Measurements from ENCODE around the gene EDIL3. TPM values are rescaled to one million over a fixed set of nuclear protein-coding genes. Genes with fewer than 3 reads are reported as not detected.

The EDIL3 gene
- total and polyA plus RNA-seq, 2 of the 8 experiments (the other 6 are each of a cell fraction or from before 2014, with no cell fraction given) = 14.7 to 47.2 TPM

DNA sequence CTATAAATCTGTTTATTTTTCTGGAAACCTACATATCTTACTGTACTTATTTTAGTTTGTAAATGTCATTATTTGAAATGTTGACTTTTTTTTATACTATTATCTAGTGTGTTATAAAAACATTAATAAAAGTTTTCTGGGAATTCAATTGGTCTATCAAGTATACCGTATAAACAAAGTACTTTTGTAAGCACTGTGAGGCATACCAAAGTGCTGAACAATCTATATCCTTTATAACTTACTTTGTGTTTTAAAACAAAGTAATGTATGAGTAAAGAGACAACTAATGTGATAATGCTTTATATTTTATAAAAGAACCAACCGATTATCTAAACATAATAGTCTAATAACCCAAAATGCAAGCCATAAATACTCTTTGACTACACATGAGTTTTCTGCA lies 23.1 kb downstream of the EDIL3 start:
- H3K14ac ChIP-seq (ENCODE audit: insufficient read length) = no peak overlapping the region
- H3K23me2 ChIP-seq (ENCODE audit: low read depth, low read length) = no peaks in the 10 kb centered on the region; the same call in 1 of the 2 replicates
- H4K91ac ChIP-seq (replicated peaks; ENCODE audit: insufficient read length, low read length) = no peak overlapping the region
- no peak overlapping the region for H2AFZ ChIP-seq (ENCODE audit: low read length)
- H2AK5ac ChIP-seq (ENCODE audit: low read depth, low read length) = no peak overlapping the region
- no peak overlapping the region for H3K4me3 ChIP-seq (ENCODE audit: extremely low read depth in 1 of 4, insufficient read depth in 2 of 4, low read depth in 3 of 4, low read length in 4 of 4)
- no peak overlapping the region for H4K5ac ChIP-seq (ENCODE audit: insufficient read length, low read depth, low read length)
- H3K4ac ChIP-seq (replicated peaks; ENCODE audit: insufficient read length, low read depth, low read length) = no peak overlapping the region
- no peaks in the 10 kb centered on the region for H3K4me1 ChIP-seq (replicated peaks in 1 of 4; ENCODE audit: control insufficient read depth in 3 of 4, insufficient read depth in 4 of 4, low read length in 3 of 4)
- no peak overlapping the region for H3K56ac ChIP-seq (replicated peaks; ENCODE audit: insufficient read length, low read depth, low read length)
- H3K18ac ChIP-seq (ENCODE audit: extremely low read depth, low read length) = no peak overlapping the region
- no peak overlapping the region for H2BK120ac ChIP-seq (replicated peaks; ENCODE audit: low read depth, low read length)
- no peak overlapping the region for H3K4me2 ChIP-seq (ENCODE audit: insufficient read depth in 1 of 2, low read depth in 2 of 2, low read length in 2 of 2)
- no peak overlapping the region for H3K9ac ChIP-seq (replicated peaks in 1 of 4; ENCODE audit: extremely low read depth in 1 of 4, low read depth in 3 of 4, low read length in 3 of 4)
- H3K23ac ChIP-seq (ENCODE audit: insufficient read length) = no peak overlapping the region
- 87% methylated on average over 2 of the region's 2 CpGs; no CpG with 5 or more reads in 1 of the 2 experiments for WGBS, 2 experiments (ENCODE audit: extremely low coverage in 1 of 2, insufficient coverage in 1 of 2, insufficient read length in 1 of 2, insufficient replicate concordance in 2 of 2, low coverage in 1 of 2, low lambda C conversion rate in 2 of 2, missing lambda C conversion rate in 1 of 2)
- TF ChIP-seq CBX5 (IDR thresholded peaks at IDR 0.05; ENCODE audit: low read depth, low read length) = no peak
- TF ChIP-seq, protein P1, sequence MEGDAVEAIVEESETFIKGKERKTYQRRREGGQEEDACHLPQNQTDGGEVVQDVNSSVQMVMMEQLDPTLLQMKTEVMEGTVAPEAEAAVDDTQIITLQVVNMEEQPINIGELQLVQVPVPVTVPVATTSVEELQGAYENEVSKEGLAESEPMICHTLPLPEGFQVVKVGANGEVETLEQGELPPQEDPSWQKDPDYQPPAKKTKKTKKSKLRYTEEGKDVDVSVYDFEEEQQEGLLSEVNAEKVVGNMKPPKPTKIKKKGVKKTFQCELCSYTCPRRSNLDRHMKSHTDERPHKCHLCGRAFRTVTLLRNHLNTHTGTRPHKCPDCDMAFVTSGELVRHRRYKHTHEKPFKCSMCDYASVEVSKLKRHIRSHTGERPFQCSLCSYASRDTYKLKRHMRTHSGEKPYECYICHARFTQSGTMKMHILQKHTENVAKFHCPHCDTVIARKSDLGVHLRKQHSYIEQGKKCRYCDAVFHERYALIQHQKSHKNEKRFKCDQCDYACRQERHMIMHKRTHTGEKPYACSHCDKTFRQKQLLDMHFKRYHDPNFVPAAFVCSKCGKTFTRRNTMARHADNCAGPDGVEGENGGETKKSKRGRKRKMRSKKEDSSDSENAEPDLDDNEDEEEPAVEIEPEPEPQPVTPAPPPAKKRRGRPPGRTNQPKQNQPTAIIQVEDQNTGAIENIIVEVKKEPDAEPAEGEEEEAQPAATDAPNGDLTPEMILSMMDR (IDR thresholded peaks at IDR 0.05; ENCODE audit: control extremely low read depth in 1 of 3, insufficient read depth in 1 of 3, low read depth in 1 of 3, low read length in 3 of 3) = no peak
- no peak for TF ChIP-seq EZH2 (IDR thresholded peaks at IDR 0.05; ENCODE audit: low read depth, low read length, severe bottlenecking)
- TF ChIP-seq, protein P2, sequence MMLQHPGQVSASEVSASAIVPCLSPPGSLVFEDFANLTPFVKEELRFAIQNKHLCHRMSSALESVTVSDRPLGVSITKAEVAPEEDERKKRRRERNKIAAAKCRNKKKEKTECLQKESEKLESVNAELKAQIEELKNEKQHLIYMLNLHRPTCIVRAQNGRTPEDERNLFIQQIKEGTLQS (IDR thresholded peaks at IDR 0.05; ENCODE audit: insufficient read depth, low read depth, low read length) = no peak
- no peaks in the 10 kb centered on the region for H3K9me3 ChIP-seq (ENCODE audit: insufficient read depth in 2 of 2, low read depth in 1 of 2, low read length in 1 of 2)
- no peaks in the 10 kb centered on the region for H3K79me1 ChIP-seq (ENCODE audit: low read depth, low read length)
- no peaks in the 10 kb centered on the region for H3K36me3 ChIP-seq (ENCODE audit: control insufficient read depth in 2 of 4, insufficient read depth in 4 of 4, low read length in 3 of 4)
- no peak overlapping the region for H2BK12ac ChIP-seq (ENCODE audit: low read depth, low read length)
- H3K27me3 ChIP-seq (replicated peaks in 1 of 4; ENCODE audit: control insufficient read depth in 3 of 4, extremely low read depth in 1 of 4, insufficient read depth in 3 of 4, low read length in 3 of 4) = no peaks in the 10 kb centered on the region
- ChIA-PET CTCF (ENCODE audit: partially characterized antibody) (no interaction called here), POLR2A (ENCODE audit: partially characterized antibody) (no interaction called here)
- DNase-seq (ENCODE audit: low read depth in 1 of 2, low spot score in 2 of 2) = no peak
- no peak for FAIRE-seq
- H2BK15ac ChIP-seq (ENCODE audit: low read length) = no peak overlapping the region
- H4K8ac ChIP-seq (ENCODE audit: extremely low read depth, insufficient read depth, low read length) = no peak overlapping the region
- no peak overlapping the region for H3K27ac ChIP-seq (ENCODE audit: low read depth, low read length)
- H2BK20ac ChIP-seq (ENCODE audit: low read length) = no peak overlapping the region
- H2BK5ac ChIP-seq (ENCODE audit: low read depth, low read length) = no peak overlapping the region
- H4K20me1 ChIP-seq (replicated peaks in 1 of 2; ENCODE audit: control insufficient read depth in 1 of 2, insufficient read depth in 2 of 2, low read length in 2 of 2) = no peaks in the 10 kb centered on the region
- peaks cover 0 to 44% of the 10 kb centered on the region in 2 experiments; a peak in 2 of 4 replicates for H3K79me2 ChIP-seq (ENCODE audit: control insufficient read depth in 1 of 2, insufficient read depth in 2 of 2, low read length in 2 of 2)

Data from H1 (cell line).